Mucosa of rectum (tissue), 2 donors: ENCODE results near the gene GART.
"Not testable (repeated sequence)": the region's sequence is repeated elsewhere in the genome, so short reads cannot be mapped to it uniquely, and the experiment has no call there.

Experiments
- H3K27ac ChIP-seq, 2 donors: one replicate each; pipeline ENCODE4 v1.7.0; 2013; ENCODE audit warnings: inconsistent platforms in 2 of 2, low read depth in 2 of 2, low read length in 2 of 2
- H3K27me3 ChIP-seq, 2 donors: one replicate each; pipeline ENCODE4 v1.7.0; 2013; ENCODE audit warnings: low read length in 2 of 2; ENCODE audit not compliant: control insufficient read depth in 2 of 2, insufficient read depth in 2 of 2
- H3K36me3 ChIP-seq, 2 donors: one replicate each; pipeline ENCODE4 v1.7.0; 2013; ENCODE audit warnings: low read length in 2 of 2; ENCODE audit not compliant: control insufficient read depth in 2 of 2, insufficient read depth in 2 of 2
- H3K4me1 ChIP-seq, 2 donors: one replicate each; pipeline ENCODE4 v1.7.0; 2013; ENCODE audit warnings: low read length in 2 of 2, mild to moderate bottlenecking in 1 of 2; ENCODE audit not compliant: control insufficient read depth in 2 of 2, insufficient read depth in 2 of 2
- H3K4me3 ChIP-seq, 2 donors: one replicate each; pipeline ENCODE4 v1.7.0; 2013; ENCODE audit warnings: low read length in 2 of 2
- H3K9ac ChIP-seq, 2 donors: one replicate each; pipeline ENCODE4 v1.7.0; 2013; ENCODE audit warnings: low read length in 2 of 2, low read depth in 1 of 2, mild to moderate bottlenecking in 1 of 2
- H3K9me3 ChIP-seq, 2 donors: one replicate each; pipeline ENCODE4 v1.7.0; 2013; ENCODE audit warnings: low read length in 2 of 2; ENCODE audit not compliant: control insufficient read depth in 2 of 2
- donor health status: healthy.
- donor health status: Normal muscosa, but diverticular disease.

Gene GART

GRCh38 chr21:33541756-33542639 lies at the start of gene GART:
GART (minus strand) TSS chr21:33542117; CDS start chr21:33539315, 2,802 bp downstream.
- Histone ChIP-seq H3K27ac (peak within 1 kb of the TSS; percentile 100), H3K27me3 (no peaks in the 10 kb centered on the region), H3K36me3 (peaks cover 11 to 14% of the 10 kb centered on the region in 2 donors), H3K4me1 (peaks cover 11 to 14% of the 10 kb centered on the region in 2 donors), H3K9ac (peak within 1 kb of the TSS; percentile 99 to 100), H3K4me3 (peak within 1 kb of the TSS; percentile 93 to 99), H3K9me3 (no peaks in the 10 kb centered on the region)

GRCh38 chr21:33588485-33589335 lies 46.8 kb upstream of the GART start, which contains the start of gene DONSON:
DONSON (minus strand) TSS chr21:33588684; CDS start chr21:33588641, 43 bp downstream.
- Histone ChIP-seq H3K27ac (peak within 1 kb of the TSS; percentile 73 to 83), H3K4me1 (peaks cover 0 to 11% of the 10 kb centered on the region in 2 donors), H3K4me3 (peak within 1 kb of the TSS; percentile 84 to 93), H3K9me3 (no peaks in the 10 kb centered on the region), H3K36me3 (no peaks in the 10 kb centered on the region), H3K9ac (peak within 1 kb of the TSS; percentile 73 to 87), H3K27me3 (no peaks in the 10 kb centered on the region)

GRCh38 chr21:33587792-33588484 lies 46.0 kb upstream of the GART start:
- H3K4me3 ChIP-seq: peak overlapping the region; percentile 84 to 93

GRCh38 chr21:33586927-33587326 lies 45.0 kb upstream of the GART start:
- peaks cover 0 to 2% of the 10 kb centered on the region in 2 donors for H3K36me3 ChIP-seq
- H3K4me1 ChIP-seq: peaks cover 0 to 11% of the 10 kb centered on the region in 2 donors
- no peak overlapping the region for H3K27ac ChIP-seq
- no peak overlapping the region for H3K4me3 ChIP-seq
- H3K9me3 ChIP-seq: no peaks in the 10 kb centered on the region
- H3K27me3 ChIP-seq: no peaks in the 10 kb centered on the region
- no peak overlapping the region for H3K9ac ChIP-seq

More at GRCh38 chr21:33587792-33588484, 46.0 kb upstream of the GART start:
- H3K9me3 ChIP-seq: no peaks in the 10 kb centered on the region
- H3K27me3 ChIP-seq: no peaks in the 10 kb centered on the region
- peak overlapping the region; percentile 68 to 73 for H3K9ac ChIP-seq
- H3K27ac ChIP-seq: peak overlapping the region; percentile 67 to 83
- H3K4me1 ChIP-seq: peaks cover 0 to 11% of the 10 kb centered on the region in 2 donors
- no peaks in the 10 kb centered on the region for H3K36me3 ChIP-seq

- peaks cover 0 to 4% of the 10 kb centered on the region in 2 donors for H3K36me3 ChIP-seq
- H3K27ac ChIP-seq: no peak overlapping the region
- no peaks in the 10 kb centered on the region for H3K9me3 ChIP-seq
- H3K4me3 ChIP-seq: no peak overlapping the region
- H3K9ac ChIP-seq: no peak overlapping the region
- no peaks in the 10 kb centered on the region for H3K27me3 ChIP-seq
- peaks cover 0 to 10% of the 10 kb centered on the region in 2 donors for H3K4me1 ChIP-seq
Measured at GRCh38 chr21:33584455-33584854, 42.5 kb upstream of the GART start.

- Histone ChIP-seq H3K9ac (no peak overlapping the region), H3K36me3 (peaks cover 26 to 31% of the 10 kb centered on the region in 2 donors)
Measured at GRCh38 chr21:33578959-33579542, 37.1 kb upstream of the GART start.

DNA sequence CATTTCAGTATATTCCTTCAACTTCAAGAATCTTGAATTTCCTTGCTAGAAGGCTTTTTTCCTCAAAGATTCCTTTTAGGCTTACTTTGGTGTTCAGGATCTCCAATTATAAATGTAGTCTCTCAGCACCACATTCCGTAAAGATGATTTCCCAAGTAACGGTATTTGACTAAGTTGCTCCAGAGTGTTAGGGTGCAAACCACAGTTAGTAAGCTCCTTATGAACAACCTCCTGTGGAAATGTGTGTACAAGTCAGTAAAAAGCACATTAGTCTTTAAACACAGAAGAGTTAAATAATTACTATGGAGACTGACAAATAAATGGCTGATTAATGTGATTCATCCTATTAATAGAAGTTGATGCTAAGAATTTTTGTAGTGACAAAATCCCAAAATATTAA lies 36.3 kb upstream of the GART start:
- H3K4me1 ChIP-seq: no peaks in the 10 kb centered on the region
- no peak overlapping the region for H3K27ac ChIP-seq
- no peak overlapping the region for H3K4me3 ChIP-seq
- H3K9ac ChIP-seq: no peak overlapping the region
- peaks cover 33 to 36% of the 10 kb centered on the region in 2 donors for H3K36me3 ChIP-seq
- H3K27me3 ChIP-seq: no peaks in the 10 kb centered on the region
- H3K9me3 ChIP-seq: no peaks in the 10 kb centered on the region

More at GRCh38 chr21:33578959-33579542, 37.1 kb upstream of the GART start:
- Histone ChIP-seq H3K4me3 (no peak overlapping the region), H3K27ac (no peak overlapping the region), H3K27me3 (no peaks in the 10 kb centered on the region), H3K9me3 (no peaks in the 10 kb centered on the region), H3K4me1 (no peaks in the 10 kb centered on the region)

- H3K4me1 ChIP-seq, H3K4me3 ChIP-seq, H3K9me3 ChIP-seq, H3K27me3 ChIP-seq, H3K27ac ChIP-seq, H3K9ac ChIP-seq: not testable (repeated sequence)
- H3K36me3 ChIP-seq: peaks cover 43 to 44% of the 10 kb centered on the region in 2 donors
Measured at GRCh38 chr21:33576741-33577141, 34.8 kb upstream of the GART start.

GRCh38 chr21:33572350-33572749 lies 30.4 kb upstream of the GART start:
- H3K36me3 ChIP-seq: peaks cover 64 to 65% of the 10 kb centered on the region in 2 donors
- H3K4me1 ChIP-seq: no peaks in the 10 kb centered on the region

More at GRCh38 chr21:33572350-33572749, 30.4 kb upstream of the GART start:
- no peak overlapping the region for H3K27ac ChIP-seq
- no peaks in the 10 kb centered on the region for H3K27me3 ChIP-seq
- no peaks in the 10 kb centered on the region for H3K9me3 ChIP-seq
- no peak overlapping the region for H3K9ac ChIP-seq
- no peak overlapping the region for H3K4me3 ChIP-seq
